Measurements from ENCODE around the gene TBC1D20.
A peak's percentile ranks its signal among the peaks of the same experiment; 100 is the strongest.

TBC1D20 gene

DNA sequence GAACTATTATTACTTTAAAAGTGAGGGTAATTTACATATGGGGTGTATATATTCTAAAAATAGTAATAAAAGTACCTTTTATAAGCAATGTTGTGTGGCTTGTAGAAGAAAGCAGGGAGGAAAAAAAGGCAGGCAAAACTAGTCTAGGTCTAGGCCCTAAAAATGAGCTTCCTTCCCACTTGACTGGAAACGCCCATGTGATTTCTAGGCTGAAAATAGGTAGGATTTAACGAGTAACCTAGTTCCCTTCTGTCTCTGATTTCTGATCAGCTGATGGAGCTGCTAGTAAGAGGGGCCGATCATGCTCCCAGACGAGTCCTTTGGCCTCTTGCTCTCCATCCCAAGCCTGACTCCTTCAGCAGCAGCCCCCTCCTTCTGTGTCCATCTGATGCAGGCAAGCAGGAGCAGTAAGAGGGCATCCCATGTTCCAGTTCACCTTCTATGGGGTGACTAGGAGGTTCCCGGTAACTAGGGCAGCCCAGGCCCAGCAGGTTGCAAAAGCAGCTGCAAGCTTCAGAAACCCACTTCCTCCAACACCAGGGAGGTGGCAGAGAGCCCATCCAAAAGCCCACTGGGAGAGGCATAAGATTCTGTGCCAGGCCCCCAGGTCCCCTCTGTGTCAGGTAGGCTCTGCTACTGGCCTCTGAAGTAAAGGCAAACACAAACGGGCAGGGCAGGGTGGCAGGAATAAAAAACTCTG is 24.4 kb downstream of the TBC1D20 start:
- no peak for DNase-seq

DNA sequence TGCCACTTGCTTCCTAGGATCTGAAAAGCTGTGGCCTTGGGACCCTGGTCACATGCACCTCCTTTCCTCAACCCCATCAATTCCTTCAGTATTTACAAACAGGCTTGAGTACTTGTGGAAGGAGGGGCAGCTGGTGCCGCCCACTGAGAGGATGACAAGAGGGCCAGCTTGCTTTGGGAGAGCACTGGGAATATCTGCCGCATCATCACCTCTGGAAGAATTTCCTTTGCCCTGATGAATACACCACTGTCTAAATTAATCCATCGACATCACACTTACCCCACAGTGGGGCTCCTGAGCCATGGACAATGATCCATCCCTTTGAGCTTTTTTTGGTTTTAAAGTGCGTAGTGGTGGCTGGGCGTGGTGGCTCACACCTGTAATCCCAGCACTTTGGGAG is 25.9 kb downstream of the TBC1D20 start:
- no peak for DNase-seq

DNA sequence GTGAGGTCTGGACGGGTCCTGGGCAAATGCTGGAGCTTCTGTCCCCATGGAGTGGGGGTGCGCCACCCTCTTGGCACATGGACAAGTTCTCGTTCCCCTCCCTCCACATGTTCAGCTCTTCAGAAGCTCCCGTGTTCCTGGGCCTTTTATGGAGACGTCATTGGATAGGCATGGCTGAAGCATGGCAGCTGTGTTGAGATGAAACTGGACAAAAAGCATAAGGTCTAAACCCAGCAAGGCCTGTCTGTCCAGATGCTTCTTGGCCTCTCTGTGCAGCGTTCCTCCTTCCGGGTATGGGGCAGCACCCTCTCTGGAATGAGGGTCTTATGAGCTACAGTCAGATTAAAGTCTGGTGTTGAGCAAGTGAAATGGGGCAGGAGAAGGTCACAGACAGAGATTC is 26.8 kb downstream of the TBC1D20 start:
- no peak for DNase-seq

DNA sequence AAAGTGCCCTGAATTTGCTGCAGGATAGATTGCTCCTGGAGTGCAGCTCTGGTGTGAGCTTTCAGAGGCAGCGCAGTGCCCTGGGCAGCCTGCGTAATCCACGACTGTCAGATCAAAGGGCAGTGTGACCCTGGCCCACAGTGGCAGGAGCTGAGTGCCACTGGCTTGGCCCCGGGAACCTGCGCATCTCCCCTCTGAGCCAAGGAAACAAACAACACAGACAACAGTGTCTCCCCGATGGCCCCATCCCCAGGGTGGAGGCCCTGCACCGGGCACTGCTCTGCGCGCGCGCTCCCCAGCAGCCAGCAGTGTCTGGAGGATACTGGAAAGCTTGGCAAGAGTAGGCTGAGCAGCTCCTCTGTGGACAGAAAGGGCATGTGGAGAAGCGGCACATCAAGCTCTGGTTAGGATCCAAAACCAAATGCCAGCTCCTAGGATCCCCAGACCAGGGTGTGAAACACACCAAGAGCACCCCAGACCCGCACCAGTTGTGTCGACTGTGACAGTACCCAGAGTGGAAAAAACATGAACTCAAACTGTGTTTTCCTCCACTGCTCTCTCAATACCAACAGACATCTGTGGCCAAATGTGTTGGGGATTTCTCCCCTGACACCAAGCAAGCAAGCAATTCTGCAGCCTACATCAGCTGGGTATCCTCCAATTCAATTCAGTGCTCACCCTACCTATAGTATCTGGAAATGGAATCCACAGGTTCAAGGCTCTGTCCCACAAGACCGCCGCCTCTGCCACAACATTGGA is 27.5 kb downstream of the TBC1D20 start:
- no peak for DNase-seq

DNA sequence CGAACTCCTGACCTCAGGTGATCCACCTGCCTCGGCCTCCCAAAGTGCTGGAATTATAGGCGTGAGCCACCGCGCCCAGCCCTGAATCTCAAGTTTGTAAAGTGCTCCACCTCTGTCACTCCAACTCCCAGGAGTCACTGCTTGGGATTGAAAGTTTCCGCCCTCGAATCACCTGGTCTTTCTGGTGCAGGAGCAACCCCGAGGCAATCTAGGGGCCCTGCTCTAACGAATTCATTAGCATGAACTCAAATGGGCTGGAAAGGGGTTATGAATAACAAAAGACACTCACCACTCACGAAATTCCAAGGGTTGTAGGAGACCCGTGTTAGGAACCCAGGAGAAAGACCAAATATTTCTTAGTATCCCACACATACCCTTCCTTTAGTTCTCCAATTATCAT is 28.1 kb downstream of the TBC1D20 start:
- no peak for DNase-seq

DNA sequence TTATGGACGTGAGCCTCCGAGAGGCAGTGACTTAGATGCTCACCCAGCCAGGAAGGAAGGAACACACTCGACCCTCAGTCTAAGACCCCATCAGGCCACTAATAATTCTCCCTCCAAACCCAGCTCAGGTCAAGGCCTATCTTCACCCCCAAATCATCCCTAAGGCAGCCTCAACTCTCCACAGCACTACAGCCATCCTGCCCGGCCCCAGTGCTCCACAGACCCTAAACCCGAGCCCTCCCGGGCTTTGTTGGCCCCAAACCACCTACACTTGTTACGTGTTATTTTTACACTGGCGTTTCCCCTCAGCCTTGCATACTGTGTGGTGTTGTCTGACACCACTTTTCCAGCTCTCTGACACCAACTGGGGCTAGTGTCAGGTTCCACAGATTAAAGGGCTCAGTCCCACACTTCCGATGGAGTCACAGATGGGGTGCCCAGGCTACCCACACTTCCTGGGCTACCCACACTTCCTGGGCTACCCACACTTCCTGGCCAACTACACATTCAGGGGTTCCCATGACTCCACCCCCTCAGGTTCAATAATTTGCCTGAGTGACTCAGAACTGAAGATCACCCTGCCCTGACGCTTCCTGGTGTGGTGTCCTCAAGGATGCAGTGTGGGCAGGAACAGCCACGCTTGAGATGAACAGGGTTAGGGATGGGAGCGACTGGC is 28.9 kb downstream of the TBC1D20 start:
- DNase-seq, result no peak

DNA sequence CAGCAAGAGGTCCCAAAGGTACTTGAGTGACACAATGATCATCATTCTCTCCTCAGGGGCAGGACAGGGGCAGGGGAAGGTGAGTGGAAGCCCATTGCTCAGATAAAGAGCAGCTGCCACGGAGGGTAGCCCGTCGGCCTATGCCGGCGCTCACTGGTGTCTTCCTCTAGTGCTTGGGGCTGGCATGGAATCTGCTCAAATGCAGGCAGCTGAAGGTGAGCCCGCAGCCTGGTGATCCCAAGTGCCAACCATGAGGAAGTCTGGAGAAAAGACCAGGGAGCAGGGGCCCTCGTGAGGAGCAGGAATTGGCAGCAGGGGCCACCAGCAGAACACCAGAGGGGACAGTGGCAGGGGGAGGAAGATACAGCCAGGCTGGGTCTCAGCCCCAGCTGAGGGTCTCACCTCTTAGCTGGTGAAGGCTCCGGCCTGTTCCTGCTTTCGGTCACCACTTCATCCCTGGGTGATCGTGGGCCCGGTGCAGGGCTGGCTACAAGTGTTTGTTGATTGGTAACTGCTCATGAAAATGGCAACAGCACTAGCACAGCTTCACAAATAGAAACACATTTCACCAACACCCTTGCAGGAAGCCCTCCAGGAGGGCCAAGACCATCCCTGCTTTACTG is 29.5 kb downstream of the TBC1D20 start:
- DNase-seq, result no peak

DNA sequence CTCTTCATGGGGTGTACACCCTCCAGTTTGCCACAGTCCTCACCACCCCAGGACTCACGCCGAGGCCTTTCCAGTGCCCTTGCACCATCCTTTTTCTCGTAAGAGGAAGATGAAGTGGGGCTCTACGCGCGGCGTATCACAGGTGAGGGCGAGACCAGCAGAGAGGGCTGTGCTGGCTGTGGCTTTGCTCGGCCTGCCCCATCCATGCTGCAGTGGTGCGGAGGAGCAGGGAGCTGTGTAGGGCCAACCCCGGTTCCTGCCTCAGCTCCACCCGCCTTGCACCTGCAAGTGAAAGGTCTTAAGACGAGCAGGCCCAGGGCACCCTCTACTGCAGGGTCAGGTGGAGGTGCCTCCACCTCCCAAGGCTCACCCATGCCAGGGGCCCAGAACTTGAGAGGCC is 30.1 kb downstream of the TBC1D20 start:
- DNase-seq, result no peak

DNA sequence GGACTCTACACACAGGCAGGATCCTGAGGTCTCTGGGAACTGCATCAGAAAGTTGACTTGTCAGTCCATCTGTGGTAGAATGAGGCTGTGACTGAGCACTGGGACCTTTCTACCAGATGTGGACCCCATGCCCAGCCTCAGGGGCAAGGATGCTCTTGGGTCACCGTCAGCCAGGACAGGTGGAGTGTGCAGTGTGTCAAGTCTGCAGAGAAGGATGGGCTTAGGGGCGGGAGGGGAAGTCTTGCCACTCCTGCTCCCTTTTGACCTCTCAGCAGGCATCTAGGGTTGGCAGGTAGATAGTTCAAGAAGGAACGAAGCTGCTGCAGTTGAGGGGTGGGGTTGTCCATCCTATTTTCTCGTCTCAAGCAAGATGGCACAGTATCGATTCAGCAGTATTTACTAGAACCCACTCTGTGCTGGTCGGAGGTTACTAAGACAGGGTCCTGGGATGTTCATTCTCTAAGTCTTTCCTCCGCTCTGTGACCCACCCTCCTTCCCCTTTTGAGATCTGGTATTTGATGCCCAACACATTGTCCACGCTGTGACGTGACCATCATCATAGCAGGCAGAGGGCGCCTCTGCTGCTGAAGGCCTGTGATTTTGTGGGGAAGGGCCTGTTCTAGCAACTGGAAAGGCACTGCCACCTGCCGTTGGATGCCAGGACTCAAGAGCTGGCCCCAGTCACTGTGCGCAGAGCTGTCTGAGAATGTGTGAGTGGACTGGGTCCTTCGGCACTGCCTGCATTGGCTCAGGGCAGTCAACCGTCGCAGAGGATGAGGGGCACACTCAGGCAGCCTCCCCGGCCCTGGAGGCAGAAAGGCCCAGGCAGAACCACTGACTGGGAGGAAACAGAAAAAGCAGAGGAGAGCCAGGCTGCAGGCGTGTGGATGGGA is 31.1 kb downstream of the TBC1D20 start:
- peak; percentile 67 for DNase-seq

DNA sequence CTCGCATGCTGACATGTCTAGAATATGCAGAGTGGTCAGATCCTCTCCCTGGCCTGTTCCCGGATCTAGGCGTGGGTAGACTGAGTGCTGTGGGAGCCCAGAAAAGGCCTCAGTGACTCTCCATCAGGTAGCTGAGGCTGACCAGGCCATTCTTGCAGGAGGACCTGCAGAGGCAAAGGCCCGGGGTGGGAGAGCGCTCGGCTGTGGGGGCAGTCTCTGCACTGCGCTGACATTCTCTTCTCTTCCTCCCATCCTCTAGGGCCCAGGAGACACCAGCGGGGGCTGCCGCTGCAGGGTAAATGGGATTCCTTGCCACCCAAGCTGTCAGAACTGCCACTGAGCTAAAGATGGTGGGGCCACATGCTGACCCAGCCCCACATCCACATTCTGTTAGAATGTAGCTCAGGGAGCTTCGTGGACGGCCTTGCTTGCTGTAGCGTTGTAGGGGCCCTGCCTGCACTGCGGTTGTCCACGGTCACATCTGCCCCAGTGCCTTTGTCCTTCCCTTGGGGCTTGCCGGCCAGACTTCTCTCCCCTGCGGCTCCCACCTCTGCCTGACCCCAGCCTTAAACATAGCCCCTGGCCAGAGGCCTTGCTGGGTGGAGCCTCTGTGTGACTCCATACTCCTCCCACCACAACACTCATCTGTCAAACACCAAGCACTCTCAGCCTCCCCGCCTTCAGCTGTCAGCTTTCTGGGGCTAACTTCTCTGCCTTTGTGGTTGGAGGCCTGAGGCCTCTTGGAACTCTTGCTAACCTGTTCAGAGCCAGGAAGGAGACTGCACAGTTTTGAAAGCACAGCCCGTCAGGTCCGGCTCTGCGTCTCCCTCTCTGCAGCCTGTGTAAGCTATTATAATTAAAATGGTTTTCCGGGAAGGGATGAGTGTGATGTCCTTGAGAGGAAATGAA is 32.0 kb downstream of the TBC1D20 start:
- DNase-seq, result no peak

DNA sequence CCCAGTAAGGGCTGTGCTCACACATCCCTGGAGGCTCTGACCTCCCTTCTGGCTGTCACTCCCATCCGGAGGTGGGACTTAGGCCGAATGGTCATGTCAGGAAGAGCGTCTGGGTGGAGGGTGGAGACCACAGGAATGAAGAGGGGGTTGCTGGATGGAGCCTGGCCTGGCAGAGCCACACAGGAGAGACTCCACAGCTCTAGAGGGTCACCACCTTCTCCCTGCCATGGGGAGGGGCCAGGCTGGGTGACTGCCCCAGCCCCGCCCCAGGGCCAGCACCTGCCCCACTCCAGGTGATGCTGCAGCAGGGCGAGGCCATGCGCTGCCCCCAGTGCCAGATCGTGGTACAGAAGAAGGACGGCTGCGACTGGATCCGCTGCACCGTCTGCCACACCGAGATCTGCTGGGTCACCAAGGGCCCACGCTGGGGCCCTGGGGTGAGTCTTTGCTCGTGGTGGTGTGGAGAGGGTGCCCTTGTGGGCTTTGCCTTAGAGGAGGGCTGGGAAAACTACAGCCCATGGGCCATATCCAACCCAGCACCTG is 33.6 kb downstream of the TBC1D20 start:
- no peak for DNase-seq

DNA sequence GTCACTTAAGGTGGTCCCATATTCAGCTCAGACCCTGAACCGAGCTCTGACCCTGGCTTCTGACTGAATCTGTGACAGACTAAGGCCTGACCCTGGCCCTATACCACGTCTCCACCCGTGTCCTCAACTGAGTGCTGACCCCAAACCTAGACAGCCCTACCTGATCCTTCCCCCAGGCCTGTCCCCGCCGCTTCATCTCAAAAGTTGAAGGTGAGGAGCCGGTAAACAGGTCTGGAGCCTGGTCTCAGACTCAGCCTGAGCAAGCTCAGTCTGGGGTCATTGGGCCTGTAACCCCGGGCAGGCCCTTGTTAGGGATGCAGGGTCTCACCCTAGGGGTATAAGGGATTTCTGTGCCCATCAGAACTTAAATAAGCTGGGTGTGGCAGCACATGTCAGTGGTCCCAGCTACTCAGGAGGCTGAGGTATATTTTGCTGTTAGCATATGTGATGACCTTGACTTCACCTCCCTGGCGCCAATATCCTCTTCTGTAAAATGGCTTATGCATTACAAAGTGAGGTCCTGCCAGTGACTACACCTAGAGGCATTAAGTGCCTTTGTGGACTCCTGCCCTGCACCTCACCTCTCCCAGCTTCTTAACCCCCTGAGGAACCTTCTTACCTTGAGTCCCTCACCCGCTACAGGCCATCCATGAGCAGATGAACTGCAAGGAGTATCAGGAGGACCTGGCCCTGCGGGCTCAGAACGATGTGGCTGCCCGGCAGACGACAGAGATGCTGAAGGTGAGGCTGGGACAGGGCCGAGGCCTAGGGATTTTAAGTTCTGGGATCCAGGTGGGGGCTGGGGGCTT is 34.3 kb downstream of the TBC1D20 start:
- DNase-seq, result no peak

DNA sequence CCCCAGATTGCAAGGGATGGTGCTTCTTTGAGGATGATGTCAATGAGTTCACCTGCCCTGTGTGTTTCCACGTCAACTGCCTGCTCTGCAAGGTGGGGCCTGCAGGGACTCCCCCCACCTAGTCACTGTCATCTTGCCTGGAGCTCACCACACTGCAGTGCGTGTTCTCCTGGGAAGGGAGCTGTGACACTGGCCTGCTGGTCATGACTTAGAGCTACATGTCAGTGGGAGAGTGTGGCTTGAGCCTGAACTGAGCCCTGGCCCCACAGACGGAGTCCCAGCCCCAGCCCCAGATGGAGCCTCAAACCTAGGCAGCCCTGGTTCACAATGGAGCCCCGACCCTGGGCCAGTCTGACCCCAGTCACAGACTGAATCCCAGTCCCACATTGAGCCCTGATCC is 34.9 kb downstream of the TBC1D20 start:
- DNase-seq, result no peak

DNA sequence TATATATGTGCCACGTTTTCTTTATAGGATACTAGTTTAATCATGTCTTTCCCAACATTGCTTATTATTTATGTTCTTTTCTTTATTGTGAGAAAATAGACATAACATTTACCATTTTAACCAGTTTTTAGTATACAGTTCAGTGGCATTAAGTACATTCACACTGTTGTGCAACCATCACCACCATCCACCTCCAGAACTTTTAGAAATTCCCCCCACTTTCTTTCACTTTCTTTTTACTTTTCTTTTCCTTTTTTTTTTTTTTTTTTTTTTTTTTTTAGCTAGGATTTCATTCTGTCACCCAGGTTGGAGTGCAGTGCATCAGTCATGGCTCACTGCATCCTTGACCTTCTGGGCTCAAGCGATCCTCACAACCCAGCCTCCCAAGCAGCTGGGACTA is 35.8 kb downstream of the TBC1D20 start:
- no peak for DNase-seq

DNA sequence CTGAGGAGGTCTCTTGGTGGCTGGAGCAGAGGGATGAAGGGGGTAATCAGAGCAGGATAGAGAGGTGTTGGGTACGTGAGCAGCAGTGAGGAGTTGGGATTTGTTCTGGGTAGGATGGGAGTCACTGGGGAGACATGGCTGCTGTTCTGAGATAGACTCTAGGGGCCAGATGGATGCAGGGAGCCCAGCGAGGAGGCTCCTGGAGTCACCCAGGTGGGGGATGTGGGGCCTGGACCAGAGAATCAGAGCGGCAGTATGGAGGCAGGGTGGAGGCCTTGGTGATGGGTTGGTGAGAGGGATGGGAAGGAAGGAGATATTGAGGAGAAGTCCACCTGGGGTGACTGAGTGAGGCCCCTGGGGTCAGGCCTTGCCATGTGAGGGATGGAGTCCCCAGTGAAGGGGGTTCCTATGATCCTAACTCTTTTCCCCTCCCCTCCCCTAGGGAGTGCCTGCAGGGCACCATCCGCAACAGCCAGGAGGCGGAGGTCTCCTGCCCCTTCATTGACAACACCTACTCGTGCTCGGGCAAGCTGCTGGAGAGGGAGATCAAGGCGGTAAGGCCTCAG is 40.6 kb downstream of the TBC1D20 start:
- DNase-seq, result no peak

DNA sequence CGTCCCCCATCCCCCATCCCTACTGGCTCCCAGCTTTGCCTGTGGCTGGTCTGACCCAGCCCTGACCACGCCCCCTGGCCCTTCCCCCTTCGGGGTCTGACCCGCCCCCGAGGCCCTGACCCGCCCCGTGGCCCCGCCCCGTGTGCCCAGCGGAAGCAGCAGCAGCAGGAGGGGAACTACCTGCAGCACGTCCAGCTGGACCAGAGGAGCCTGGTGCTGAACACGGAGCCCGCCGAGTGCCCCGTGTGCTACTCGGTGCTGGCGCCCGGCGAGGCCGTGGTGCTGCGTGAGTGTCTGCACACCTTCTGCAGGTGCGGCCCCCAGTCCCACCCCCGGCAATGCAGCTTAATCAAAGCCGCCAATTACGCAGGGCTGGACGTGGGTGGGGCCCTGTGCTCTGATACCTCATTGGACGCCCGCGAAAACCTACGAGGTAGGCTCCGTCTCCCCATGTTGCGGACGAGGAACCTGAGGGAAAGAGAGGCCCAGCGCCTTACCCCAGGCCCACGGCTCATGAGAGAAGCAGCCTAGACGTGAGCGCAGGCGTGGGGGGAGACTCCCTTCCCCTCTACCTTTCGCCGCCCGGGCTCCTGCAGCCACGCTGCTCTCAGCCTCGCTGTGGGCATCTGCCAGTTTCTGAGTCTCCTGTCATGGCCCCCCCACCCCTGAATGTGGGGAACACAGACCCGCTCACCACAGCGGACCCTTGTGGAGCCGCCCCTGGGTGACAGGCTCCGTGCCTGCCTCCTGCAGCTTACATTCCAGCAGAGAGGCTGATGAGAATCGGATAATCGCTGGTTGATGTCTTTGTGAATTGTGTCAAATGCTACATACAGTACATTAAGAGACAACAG is 41.4 kb downstream of the TBC1D20 start:
- DNase-seq, result no peak

DNA sequence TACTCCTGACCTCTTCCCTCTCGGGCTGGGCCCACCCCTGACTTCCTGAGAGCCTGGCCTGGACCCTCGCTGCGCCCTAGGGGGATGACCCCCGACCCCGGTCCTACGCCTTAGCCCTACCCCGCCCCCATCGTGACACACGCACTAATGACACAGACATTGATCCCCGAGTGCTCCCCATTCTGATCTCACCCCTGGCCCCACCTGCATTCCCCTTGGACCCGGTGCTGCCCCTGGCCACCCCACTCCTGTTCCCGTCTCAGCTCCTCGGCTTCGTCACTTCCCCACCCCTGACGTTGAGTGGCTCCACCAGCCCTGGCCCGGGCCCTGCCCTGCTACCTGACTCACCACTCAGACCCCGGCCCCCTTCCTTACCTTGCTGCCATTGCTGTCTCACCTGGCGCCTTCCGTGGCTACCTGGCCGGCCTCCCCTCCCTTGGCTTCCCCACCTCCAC is 42.1 kb downstream of the TBC1D20 start:
- no peak for DNase-seq

DNA sequence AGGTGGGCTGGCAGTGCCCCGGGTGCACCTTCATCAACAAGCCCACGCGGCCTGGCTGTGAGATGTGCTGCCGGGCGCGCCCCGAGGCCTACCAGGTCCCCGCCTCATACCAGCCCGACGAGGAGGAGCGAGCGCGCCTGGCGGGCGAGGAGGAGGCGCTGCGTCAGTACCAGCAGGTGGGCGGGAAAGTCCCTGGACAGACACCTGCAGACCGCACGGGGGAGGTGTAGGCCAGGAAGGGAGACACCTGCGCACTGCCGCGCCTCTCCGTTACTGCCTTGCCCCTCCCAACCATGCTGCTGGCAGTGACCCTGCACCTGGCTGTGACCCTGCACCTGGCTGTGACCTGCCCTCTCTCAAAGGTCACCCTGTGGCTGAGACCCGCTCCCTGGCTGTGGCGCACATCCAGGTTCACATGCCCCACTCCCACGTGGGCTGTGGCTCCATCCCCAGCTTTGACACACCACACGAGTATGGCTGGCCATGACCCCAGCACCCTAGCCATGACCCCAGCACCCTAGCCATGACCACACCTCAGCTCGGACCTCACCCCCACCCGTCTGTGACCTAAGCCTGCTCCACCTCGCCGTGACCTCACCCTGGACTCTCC is 42.7 kb downstream of the TBC1D20 start:
- DNase-seq, result no peak

Data from fibroblast of skin of abdomen (primary cell).